Umbilical cord (tissue), 2 donors: ENCODE results near the gene MAP2K6. TPM values are rescaled to one million over a fixed set of nuclear protein-coding genes. Genes with fewer than 3 reads are reported as not detected.

Source experiments
- DNase-seq: peaks from one replicate; pipeline ENCODE4 v3.0.0-alpha.2; 2015; ENCODE audit warnings: low spot score
- total RNA-seq: library from RNA; depleted of rRNA; stranded (reverse); fragments of >200 nt; gene quantifications from one replicate; pipeline ENCODE4 v1.2.3, GENCODE V29; 2014; ENCODE audit warnings: low replicate concordance; ENCODE audit not compliant: insufficient read depth

MAP2K6 gene
- total RNA-seq, 1 donor from 2014 or later: 7.9 TPM

GRCh38 chr17:69427486-69428197 lies 13.1 kb downstream of the MAP2K6 start:
- no peak for DNase-seq

- DNase-seq: no peak
These were observed 13.9 kb downstream of the MAP2K6 start for GRCh38 chr17:69428252-69428980.

DNA sequence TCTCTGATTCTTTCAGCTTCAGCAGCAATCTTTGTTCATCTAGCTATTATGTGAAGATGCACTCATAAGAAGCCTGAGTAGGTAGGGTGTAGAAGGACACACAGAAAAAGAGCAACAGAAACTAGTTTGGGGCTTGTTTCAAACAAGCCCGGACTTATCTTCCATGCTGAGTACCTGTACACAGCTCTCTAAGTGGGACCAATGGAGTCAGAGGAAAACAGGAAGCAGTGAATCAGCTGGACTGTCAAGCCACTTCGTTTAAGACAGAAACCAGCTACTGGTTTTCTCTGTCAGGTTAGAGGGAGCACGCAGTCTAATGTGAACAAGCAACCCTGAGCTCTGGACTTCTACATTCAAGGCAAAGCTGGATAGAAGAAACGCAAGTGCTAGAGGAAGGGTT lies 16.0 kb downstream of the MAP2K6 start:
- DNase-seq: peak; percentile 86

GRCh38 chr17:69431835-69432234 lies 17.3 kb downstream of the MAP2K6 start:
- DNase-seq: no peak

DNA sequence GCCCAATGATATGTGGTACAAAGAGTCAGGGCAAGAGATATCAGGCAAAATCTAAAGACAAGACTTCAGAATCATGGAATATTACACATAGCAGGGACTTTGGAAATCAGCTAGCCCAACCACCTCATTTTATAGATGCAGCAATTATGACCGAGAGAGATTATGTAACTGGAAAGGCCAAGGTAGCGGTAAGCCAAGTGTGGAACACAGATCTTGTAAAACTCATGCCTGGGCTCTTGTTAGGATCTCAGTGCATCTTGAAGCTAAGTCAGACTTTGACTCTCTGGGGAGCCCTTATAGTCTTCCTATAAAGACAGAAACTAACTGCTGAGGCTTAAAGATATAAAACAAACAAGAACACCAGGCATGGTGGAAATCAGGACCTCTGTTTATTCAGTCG lies 18.6 kb downstream of the MAP2K6 start:
- no peak for DNase-seq

DNA sequence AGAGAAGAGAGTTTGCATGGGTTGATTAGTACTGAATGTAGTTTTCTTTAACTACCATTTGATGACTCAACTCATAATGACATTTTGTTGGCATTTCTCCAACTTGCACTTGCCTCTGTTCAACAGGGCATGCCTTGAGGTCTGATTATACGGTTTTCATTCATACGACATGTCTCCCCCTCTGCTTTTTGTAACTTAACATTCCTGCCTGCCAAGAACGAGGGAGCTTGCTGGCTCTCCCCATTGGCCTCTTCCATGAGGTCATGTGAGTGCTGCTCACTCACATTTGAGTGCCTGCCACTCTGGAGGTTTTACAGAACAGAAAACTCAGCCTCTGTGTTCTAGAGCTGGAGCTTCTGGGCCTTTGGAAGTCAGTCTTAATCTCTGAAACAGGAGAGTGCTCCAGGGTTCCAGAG lies 19.7 kb downstream of the MAP2K6 start:
- DNase-seq: peak; percentile 85

DNA sequence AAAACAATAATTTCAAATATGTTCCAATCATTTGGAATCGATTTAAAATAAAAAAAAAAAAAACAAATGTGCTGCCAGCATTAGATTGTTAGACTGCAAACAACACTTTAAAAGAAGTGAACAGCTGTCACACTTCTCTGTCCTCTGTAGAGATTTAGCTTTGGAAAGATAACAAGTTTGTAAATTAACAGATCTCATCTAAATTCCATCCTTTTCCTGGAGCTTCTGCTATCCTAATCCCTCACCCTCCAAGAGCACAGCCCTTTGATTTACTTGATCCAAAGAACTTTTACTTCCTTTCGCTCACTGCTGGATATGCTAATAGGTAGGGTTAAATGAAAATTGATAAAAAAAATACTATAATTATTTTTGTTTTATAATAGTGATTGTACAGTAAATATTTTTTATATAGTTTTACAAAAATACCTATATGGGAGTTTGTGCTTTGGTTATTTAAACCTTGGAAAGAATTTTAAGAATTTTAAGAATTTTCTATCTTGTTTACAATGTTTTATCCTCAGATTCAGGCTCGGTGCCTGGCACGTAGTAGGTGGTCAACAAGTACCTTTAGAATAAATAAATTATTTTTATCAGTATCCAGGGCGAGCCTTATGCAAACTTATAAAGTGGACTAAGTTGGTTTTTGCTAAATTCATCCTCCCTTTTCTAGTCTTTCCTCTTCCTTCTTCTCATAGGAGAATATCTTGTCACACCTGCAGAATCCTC lies 21.6 kb downstream of the MAP2K6 start:
- DNase-seq: no peak

DNA sequence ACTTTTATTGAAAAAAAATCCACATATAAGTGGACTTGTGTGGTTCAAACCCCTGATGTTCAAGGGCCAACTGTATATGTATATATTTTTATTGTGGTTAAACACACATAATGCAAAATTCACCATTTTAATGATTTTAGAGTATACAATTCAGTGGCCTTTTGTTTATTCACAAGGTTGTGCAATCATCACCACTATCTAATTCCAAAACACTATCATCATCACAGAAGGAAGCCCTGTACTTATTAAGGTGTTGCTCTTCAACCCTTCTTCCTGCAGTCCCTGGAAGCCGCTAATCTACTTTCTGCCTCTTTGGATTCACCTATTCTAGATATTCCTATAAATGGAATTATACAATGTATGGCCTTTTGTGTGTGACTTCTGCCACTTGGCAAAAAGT lies 23.0 kb downstream of the MAP2K6 start:
- DNase-seq: no peak

DNA sequence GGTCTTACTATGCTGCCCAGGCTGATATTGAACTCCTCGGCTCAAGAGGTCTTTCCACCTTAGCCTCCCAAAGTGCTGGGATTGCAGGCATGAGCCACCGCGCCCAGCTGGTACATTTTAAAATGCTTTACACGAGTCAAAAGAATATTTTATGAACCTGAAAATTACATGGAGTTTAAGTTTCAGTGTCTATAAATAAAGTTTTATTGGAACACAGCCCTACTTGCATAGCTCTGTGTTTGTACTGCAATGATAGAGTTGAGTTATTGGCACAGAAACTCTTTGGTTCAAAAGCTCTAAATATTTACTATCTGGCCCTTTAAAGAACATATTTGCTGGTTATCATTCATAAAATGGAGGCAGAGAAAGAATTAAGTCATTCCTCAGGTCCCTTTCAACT lies 24.3 kb downstream of the MAP2K6 start:
- DNase-seq: no peak

GRCh38 chr17:69441179-69441578 lies 26.7 kb downstream of the MAP2K6 start:
- DNase-seq: no peak

DNA sequence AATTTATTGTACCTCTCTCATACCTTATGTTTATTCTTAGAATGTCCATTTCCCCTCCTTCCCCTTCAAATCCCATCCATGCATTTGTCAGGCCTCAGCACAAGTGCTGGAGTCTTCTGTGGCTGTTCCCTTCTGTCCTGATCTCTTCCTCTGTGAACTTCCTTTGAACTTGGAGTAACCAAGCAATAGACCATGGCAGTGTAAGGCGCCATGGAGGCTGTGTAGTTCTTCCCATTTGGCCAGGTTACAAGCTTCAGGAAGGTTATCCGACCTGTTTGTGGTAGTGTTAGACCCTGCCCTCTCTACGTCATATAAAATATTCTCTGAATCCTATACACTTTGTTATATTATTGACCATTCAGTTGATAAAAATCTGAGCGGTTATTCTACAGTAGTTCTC lies 28.6 kb downstream of the MAP2K6 start:
- DNase-seq: no peak

- no peak for DNase-seq
These were observed 29.5 kb downstream of the MAP2K6 start for GRCh38 chr17:69444023-69444422.

- no peak for DNase-seq
These were observed 30.6 kb downstream of the MAP2K6 start for GRCh38 chr17:69445132-69445531.

GRCh38 chr17:69447726-69448125 lies 33.2 kb downstream of the MAP2K6 start:
- no peak for DNase-seq

GRCh38 chr17:69448431-69449102 lies 34.1 kb downstream of the MAP2K6 start:
- DNase-seq: peak; percentile 13

DNA sequence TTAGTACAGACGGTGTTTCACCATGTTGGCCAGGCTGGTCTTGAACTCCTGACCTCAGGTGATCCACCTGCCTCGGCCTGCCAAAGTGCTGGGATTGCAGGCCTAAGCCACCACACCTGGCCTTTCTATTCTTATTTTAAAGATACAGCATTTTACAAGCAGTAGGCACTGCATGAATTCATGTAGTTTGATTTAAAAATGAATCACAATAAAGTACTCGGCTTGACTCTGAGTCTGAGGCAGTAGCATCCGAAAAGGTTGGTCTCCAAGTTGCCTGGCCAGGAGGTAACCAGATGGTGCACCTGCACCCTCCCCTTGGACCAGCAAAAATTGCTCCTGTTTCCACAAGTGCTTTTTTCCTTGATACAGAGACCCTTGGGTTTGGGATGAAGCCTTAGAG lies 35.6 kb downstream of the MAP2K6 start:
- no peak for DNase-seq

DNA sequence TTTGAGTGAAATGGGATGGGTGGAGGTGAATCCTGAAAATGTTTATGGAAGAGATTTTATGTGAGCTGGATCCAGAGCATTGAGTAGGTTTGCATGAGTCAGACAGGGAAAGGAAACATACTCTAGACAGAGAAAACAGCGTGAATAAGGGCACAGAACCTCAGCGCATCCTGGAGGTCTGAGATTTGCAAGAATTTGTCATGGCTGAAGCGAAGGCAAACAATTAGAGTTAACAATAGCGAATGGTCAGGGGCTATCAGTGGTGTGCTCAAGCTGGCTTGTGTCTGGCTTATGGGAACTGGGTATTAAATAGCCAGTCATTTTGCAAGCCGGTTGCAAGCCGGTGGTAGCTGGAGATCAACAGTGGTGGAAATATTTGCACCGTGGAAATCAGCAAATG lies 36.4 kb downstream of the MAP2K6 start:
- no peak for DNase-seq

- no peak for DNase-seq
These were observed 37.2 kb downstream of the MAP2K6 start for GRCh38 chr17:69451416-69452394.

DNA sequence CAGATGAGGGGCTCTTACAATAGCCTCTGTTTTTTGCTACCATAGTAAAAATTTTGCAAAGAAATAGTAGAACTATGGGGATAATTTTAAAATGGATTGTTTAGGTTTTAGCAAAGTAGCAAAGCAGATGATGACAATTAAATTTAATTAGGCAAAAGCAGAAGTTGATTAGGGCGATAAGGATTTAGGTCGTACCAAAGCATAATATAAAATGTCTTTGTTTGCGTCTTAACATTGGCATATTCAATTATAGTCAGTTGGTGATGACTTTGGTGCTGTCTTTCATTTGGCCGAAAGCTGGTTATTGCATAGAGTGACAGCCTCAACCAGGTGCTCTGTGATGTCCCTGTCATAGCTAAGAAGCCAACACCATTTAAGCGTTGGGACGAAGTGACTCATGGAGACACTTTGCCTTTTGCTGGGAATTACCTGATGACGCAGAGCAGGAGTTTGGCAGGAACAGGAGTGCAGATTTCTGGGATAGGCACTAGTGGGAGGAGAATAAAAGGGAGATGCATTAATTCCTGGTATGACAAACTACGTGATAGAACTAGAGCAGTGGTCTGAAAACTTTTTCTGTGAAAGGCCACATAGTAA lies 38.3 kb downstream of the MAP2K6 start:
- DNase-seq: no peak

GRCh38 chr17:69454051-69454450 lies 39.6 kb downstream of the MAP2K6 start:
- no peak for DNase-seq
